ENCODE results near the gene TRNAU1AP.
"Not testable (repeated sequence)": the region's sequence is repeated elsewhere in the genome, so short reads cannot be mapped to it uniquely, and the experiment has no call there.

The TRNAU1AP gene

GRCh38 chr1:28517649-28517999 lies 35.3 kb upstream of the TRNAU1AP start:
- H3K4me3 ChIP-seq (ENCODE audit: low read length) = peak overlapping the region; percentile 57
- no peak for DNase-seq (ENCODE audit: low read depth)
- TF ChIP-seq, protein P1, sequence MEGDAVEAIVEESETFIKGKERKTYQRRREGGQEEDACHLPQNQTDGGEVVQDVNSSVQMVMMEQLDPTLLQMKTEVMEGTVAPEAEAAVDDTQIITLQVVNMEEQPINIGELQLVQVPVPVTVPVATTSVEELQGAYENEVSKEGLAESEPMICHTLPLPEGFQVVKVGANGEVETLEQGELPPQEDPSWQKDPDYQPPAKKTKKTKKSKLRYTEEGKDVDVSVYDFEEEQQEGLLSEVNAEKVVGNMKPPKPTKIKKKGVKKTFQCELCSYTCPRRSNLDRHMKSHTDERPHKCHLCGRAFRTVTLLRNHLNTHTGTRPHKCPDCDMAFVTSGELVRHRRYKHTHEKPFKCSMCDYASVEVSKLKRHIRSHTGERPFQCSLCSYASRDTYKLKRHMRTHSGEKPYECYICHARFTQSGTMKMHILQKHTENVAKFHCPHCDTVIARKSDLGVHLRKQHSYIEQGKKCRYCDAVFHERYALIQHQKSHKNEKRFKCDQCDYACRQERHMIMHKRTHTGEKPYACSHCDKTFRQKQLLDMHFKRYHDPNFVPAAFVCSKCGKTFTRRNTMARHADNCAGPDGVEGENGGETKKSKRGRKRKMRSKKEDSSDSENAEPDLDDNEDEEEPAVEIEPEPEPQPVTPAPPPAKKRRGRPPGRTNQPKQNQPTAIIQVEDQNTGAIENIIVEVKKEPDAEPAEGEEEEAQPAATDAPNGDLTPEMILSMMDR (IDR thresholded peaks at IDR 0.05; ENCODE audit: insufficient read depth, low read depth, low read length, missing control alignments) = no peak

- TF ChIP-seq, protein P1 (IDR thresholded peaks at IDR 0.05; ENCODE audit: insufficient read depth, low read depth, low read length, missing control alignments) = peak; percentile 81
These were observed 34.7 kb upstream of the TRNAU1AP start for GRCh38 chr1:28518000-28518744.

DNA sequence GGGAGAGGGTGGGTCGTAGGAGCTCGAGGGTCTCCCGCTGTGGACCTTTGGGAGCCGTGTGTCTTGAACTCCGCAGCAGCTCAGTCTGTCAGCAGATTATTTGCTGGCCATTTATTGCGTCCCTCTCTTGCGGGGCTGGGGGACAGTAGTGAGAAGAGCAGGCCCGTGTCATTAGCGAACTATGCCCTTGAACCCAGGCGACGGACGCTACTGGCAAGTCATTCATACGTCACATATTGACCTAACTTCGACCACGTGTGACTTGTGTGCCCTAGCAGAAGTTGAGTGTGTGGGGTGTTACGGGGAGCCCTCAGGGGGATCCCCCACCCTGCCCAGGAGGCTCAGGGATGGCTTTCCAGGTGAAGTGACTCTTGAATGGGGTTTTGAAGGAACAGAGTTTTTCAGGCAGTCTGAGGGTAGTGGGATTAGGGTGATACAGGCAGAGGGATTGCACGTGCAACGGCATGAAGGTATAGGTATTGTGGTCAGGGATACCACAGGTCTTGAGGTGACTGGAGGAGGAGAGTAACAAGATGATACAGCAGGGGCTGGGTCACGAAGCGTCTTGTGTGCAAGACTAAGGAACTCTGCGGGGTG lies 34.0 kb upstream of the TRNAU1AP start:
- TF ChIP-seq, protein P1 (IDR thresholded peaks at IDR 0.05; ENCODE audit: insufficient read depth, low read depth, low read length, missing control alignments) = no peak
- DNase-seq (ENCODE audit: low read depth) = no peak
- H3K4me3 ChIP-seq (ENCODE audit: low read length) = peak overlapping the region; percentile 74

More at GRCh38 chr1:28518000-28518744, 34.7 kb upstream of the TRNAU1AP start:
- peak overlapping the region; percentile 74 for H3K4me3 ChIP-seq (ENCODE audit: low read length)
- peak; percentile 85 for DNase-seq (ENCODE audit: low read depth)

GRCh38 chr1:28519946-28520725 lies 32.7 kb upstream of the TRNAU1AP start:
- TF ChIP-seq, protein P1 (IDR thresholded peaks at IDR 0.05; ENCODE audit: insufficient read depth, low read depth, low read length, missing control alignments) = no peak
- no peak overlapping the region for H3K4me3 ChIP-seq (ENCODE audit: low read length)
- no peak for DNase-seq (ENCODE audit: low read depth)

- DNase-seq (ENCODE audit: low read depth); H3K4me3 ChIP-seq (ENCODE audit: low read length): not testable (repeated sequence)
These were observed 32.1 kb upstream of the TRNAU1AP start for GRCh38 chr1:28520796-28521195.

DNA sequence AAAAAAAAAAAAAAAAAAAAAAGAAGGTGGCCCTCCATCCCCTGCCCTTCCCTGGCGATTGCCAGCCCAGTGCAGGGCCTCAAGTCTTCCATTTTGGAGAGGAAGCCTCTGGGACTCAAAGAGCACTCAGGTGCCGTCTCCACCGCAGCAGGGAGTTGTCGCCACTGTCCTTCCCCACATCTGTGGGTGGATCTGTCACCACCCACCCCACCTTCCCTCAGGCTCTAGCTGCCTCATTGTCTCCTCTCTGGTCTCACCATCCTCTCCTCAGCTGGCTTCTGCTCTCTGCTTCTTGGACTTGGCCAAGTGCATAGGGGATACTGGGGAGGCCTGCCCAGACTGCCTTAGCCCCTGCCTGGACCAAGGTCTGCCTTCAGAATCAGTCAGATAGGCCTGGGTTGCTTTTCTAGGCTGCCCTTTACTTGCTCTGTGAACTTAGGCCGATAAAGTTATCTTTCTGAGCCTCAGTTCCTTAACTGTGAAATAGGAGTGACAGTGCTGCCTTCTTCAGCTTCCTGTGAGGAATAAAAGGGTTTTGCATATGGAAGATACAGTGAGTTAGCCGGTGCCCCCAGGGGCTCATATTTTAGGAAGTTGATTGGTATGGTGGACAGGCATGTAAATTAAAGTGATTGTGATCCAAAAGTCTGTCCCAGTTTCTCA lies 31.3 kb upstream of the TRNAU1AP start:
- H3K4me3 ChIP-seq (ENCODE audit: low read length) = no peak overlapping the region
- TF ChIP-seq, protein P1 (IDR thresholded peaks at IDR 0.05; ENCODE audit: insufficient read depth, low read depth, low read length, missing control alignments) = no peak

GRCh38 chr1:28522537-28522936 lies 30.3 kb upstream of the TRNAU1AP start:
- DNase-seq (ENCODE audit: low read depth) = not testable (repeated sequence)

More for the DNA sequence above, 31.3 kb upstream of the TRNAU1AP start:
- no peak for DNase-seq (ENCODE audit: low read depth)

DNA sequence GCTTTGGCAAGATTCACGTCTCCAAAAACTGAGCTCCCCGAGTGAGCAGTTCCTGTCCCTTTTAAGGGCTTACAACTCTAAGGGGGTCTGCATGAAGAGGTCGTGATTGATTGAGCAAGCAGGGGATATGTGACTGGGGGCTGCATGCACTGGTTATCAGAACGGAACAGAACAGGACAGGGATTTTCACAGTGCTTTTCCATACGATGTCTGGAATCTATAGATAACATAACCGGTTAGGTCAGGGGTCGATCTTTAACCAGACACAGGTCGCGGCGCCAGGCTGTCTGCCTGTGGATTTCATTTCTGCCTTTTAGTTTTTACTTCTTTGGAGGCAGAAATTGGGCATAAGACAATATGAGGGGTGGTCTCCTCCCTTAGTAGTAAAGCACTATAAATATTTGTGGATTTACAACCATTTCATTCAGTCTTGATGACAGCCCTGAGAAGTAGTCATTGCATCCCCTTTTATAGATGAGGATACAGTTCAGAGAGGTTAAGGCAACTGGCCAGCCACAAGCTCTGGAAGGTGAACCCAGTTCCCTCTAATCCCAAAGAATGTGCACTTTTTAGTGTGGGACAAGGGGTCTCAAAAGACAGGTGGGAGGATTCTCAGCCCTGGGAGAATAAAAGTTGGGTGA lies 27.8 kb upstream of the TRNAU1AP start:
- not testable (repeated sequence) for DNase-seq (ENCODE audit: low read depth)

More at GRCh38 chr1:28522537-28522936, 30.3 kb upstream of the TRNAU1AP start:
- H3K4me3 ChIP-seq (ENCODE audit: low read length) = not testable (repeated sequence)

More for the DNA sequence above, 27.8 kb upstream of the TRNAU1AP start:
- H3K4me3 ChIP-seq (ENCODE audit: low read length) = not testable (repeated sequence)

Measured in epithelial cell of esophagus (primary cell).